Activated CD8-positive, alpha-beta T cell treated with anti-CD3 and anti-CD28 coated beads, Interleukin-2, amount 10 ng/mL, durations not matched to agents 7 days and 5 days (primary cell): ENCODE data around the gene FOXC1. TPM values are rescaled to one million over a fixed set of nuclear protein-coding genes. Genes with fewer than 3 reads are reported as not detected.
A peak's percentile ranks its signal among the peaks of the same experiment; 100 is the strongest.

ENCODE experiments used
- ATAC-seq: fragments of 150-1000 bp; cut with Tn5 transposase; one replicate; pipeline ENCODE4 v1.10.0; 2021; ENCODE audit warnings: moderate library complexity
- CTCF ChIA-PET: fragments of 350-600 bp; sonication (Branson Sonifier 250); formaldehyde crosslinking; loops from one replicate; lab custom pipeline; 2021; ENCODE audit warnings: antibody characterized with exemption; lab: Charles Lee
- POLR2A ChIA-PET: fragments of 350-600 bp; sonication (Branson Sonifier 250); formaldehyde crosslinking; loops from one replicate; lab custom pipeline; 2021; ENCODE audit warnings: antibody characterized with exemption; lab: Charles Lee
- DNase-seq: peaks from one replicate; pipeline ENCODE4 v3.0.0-alpha.2; 2020
- H3K27ac Mint-ChIP-seq: one replicate; pipeline ENCODE4 v1.8.0; 2021; ENCODE audit warnings: mild to moderate bottlenecking, mixed read lengths
- H3K27me3 Mint-ChIP-seq: one replicate; pipeline ENCODE4 v1.8.0; 2021; ENCODE audit warnings: low read depth, mixed read lengths
- H3K36me3 Mint-ChIP-seq: one replicate; pipeline ENCODE4 v1.8.0; 2021; ENCODE audit warnings: low read depth, mixed read lengths
- H3K4me1 Mint-ChIP-seq: one replicate; pipeline ENCODE4 v1.8.0; 2021; ENCODE audit warnings: low read depth, mixed read lengths
- H3K4me3 Mint-ChIP-seq: one replicate; pipeline ENCODE4 v1.8.0; 2021; ENCODE audit warnings: mild to moderate bottlenecking, mixed read lengths
- H3K9me3 Mint-ChIP-seq: one replicate; pipeline ENCODE4 v1.8.0; 2022; ENCODE audit warnings: mixed read lengths; ENCODE audit not compliant: insufficient read depth
- total RNA-seq, 2 experiments: library from RNA; stranded (reverse); gene quantifications; one replicate each; pipeline ENCODE4 v1.2.3, GENCODE V29; 2021

Gene FOXC1
- total RNA-seq, 2 experiments from 2014 or later, result not detected

- Mint-ChIP-seq H3K36me3 (peaks cover 9% of the 10 kb centered on the region), H3K4me1 (peaks cover 34% of the 10 kb centered on the region), H3K4me3 (peak overlapping the region; percentile 60), H3K27me3 (peaks cover 60% of the 10 kb centered on the region), H3K9me3 (no peaks in the 10 kb centered on the region), H3K27ac (no peak overlapping the region)
- ATAC-seq (no peak), DNase-seq (peak; percentile 38)
- ChIA-PET POLR2A (no interaction called here), CTCF (interaction anchor here (1.5 to 2.1 kb wide), 2 partner anchors 14 to 586 kb away, joined by 3 to 7 read pairs; no protein-coding TSS in a partner anchor)
Measured at GRCh38 chr6:1610497-1611321, 994 bp downstream of the FOXC1 start.

GRCh38 chr6:1611322-1611571 lies 1.5 kb downstream of the FOXC1 start:
- POLR2A ChIA-PET, result no interaction called here

GRCh38 chr6:1611572-1612298 lies 2.0 kb downstream of the FOXC1 start:
- peaks cover 9% of the 10 kb centered on the region for H3K36me3 Mint-ChIP-seq
- no peaks in the 10 kb centered on the region for H3K9me3 Mint-ChIP-seq
- H3K27ac Mint-ChIP-seq, result peak overlapping the region; percentile 53
- H3K4me1 Mint-ChIP-seq, result peaks cover 30% of the 10 kb centered on the region
- DNase-seq, result peak; percentile 33
- ChIA-PET CTCF (interaction anchor here (1.0 to 2.1 kb wide), 4 partner anchors 15 to 742 kb away, joined by 3 to 7 read pairs (median 3); no protein-coding TSS in a partner anchor), POLR2A (no interaction called here)
- peaks cover 60% of the 10 kb centered on the region for H3K27me3 Mint-ChIP-seq
- peak overlapping the region; percentile 69 for H3K4me3 Mint-ChIP-seq
- no peak for ATAC-seq

More at GRCh38 chr6:1611322-1611571, 1.5 kb downstream of the FOXC1 start:
- no peak overlapping the region for H3K27ac Mint-ChIP-seq
- peaks cover 60% of the 10 kb centered on the region for H3K27me3 Mint-ChIP-seq
- H3K4me3 Mint-ChIP-seq, result no peak overlapping the region
- ATAC-seq, result no peak
- H3K36me3 Mint-ChIP-seq, result peaks cover 9% of the 10 kb centered on the region
- CTCF ChIA-PET, result interaction anchor here (1.5 to 2.1 kb wide), 3 partner anchors 15 to 586 kb away, joined by 3 to 7 read pairs (median 3); no protein-coding TSS in a partner anchor
- peaks cover 30% of the 10 kb centered on the region for H3K4me1 Mint-ChIP-seq
- DNase-seq, result no peak
- no peaks in the 10 kb centered on the region for H3K9me3 Mint-ChIP-seq

GRCh38 chr6:1612299-1612973 lies 2.7 kb downstream of the FOXC1 start:
- H3K4me1 Mint-ChIP-seq, result peaks cover 24% of the 10 kb centered on the region
- no peaks in the 10 kb centered on the region for H3K9me3 Mint-ChIP-seq
- ChIA-PET POLR2A (interaction anchor here (0.7 kb wide), 1 partner anchor 1237 kb away, joined by 3 read pairs; no protein-coding TSS in a partner anchor), CTCF (interaction anchor here (0.6 to 2.1 kb wide), 6 partner anchors 10 to 741 kb away, joined by 3 to 7 read pairs (median 3); no protein-coding TSS in a partner anchor)
- peak overlapping the region; percentile 53 for H3K27ac Mint-ChIP-seq
- peak overlapping the region; percentile 69 for H3K4me3 Mint-ChIP-seq
- ATAC-seq (no peak), DNase-seq (no peak)
- H3K36me3 Mint-ChIP-seq, result peaks cover 6% of the 10 kb centered on the region
- H3K27me3 Mint-ChIP-seq, result peaks cover 59% of the 10 kb centered on the region

- ATAC-seq, result no peak
- Mint-ChIP-seq H3K4me3 (no peak overlapping the region), H3K27ac (no peak overlapping the region), H3K4me1 (peaks cover 20% of the 10 kb centered on the region), H3K27me3 (peaks cover 59% of the 10 kb centered on the region), H3K36me3 (peaks cover 6% of the 10 kb centered on the region), H3K9me3 (no peaks in the 10 kb centered on the region)
- DNase-seq, result no peak
- ChIA-PET POLR2A (interaction anchor here (0.7 kb wide), 1 partner anchor 1238 kb away, joined by 3 read pairs; no protein-coding TSS in a partner anchor), CTCF (interaction anchor here (0.8 to 2.1 kb wide), 3 partner anchors 10 to 17 kb away, joined by 3 to 7 read pairs (median 3); no protein-coding TSS in a partner anchor)
Measured at GRCh38 chr6:1612974-1613306, 3.2 kb downstream of the FOXC1 start.

GRCh38 chr6:1613346-1613687 lies 3.6 kb downstream of the FOXC1 start:
- ATAC-seq (no peak), DNase-seq (no peak)
- H3K4me3 Mint-ChIP-seq, result no peak overlapping the region
- H3K4me1 Mint-ChIP-seq, result peaks cover 20% of the 10 kb centered on the region
- no peak overlapping the region for H3K27ac Mint-ChIP-seq
- ChIA-PET CTCF (interaction anchor here (2.1 kb wide), 1 partner anchor 17 kb away, joined by 7 read pairs; no protein-coding TSS in a partner anchor), POLR2A (no interaction called here)
- H3K36me3 Mint-ChIP-seq, result peaks cover 6% of the 10 kb centered on the region
- peaks cover 59% of the 10 kb centered on the region for H3K27me3 Mint-ChIP-seq
- H3K9me3 Mint-ChIP-seq, result no peaks in the 10 kb centered on the region

GRCh38 chr6:1613688-1614447 lies 4.2 kb downstream of the FOXC1 start:
- POLR2A ChIA-PET, result no interaction called here

GRCh38 chr6:1614448-1615150 lies 4.9 kb downstream of the FOXC1 start:
- H3K9me3 Mint-ChIP-seq, result no peaks in the 10 kb centered on the region
- no peak overlapping the region for H3K27ac Mint-ChIP-seq
- peaks cover 59% of the 10 kb centered on the region for H3K27me3 Mint-ChIP-seq
- ChIA-PET POLR2A (no interaction called here), CTCF (interaction anchor here (1.1 to 1.3 kb wide), 3 partner anchors 37 to 1020 kb away, joined by 3 to 4 read pairs (median 3); no protein-coding TSS in a partner anchor)
- ATAC-seq (no peak), DNase-seq (no peak)
- H3K36me3 Mint-ChIP-seq, result peaks cover 6% of the 10 kb centered on the region
- peaks cover 15% of the 10 kb centered on the region for H3K4me1 Mint-ChIP-seq
- H3K4me3 Mint-ChIP-seq, result no peak overlapping the region

More at GRCh38 chr6:1613688-1614447, 4.2 kb downstream of the FOXC1 start:
- Mint-ChIP-seq H3K36me3 (peaks cover 6% of the 10 kb centered on the region), H3K4me3 (no peak overlapping the region), H3K9me3 (no peaks in the 10 kb centered on the region), H3K27ac (no peak overlapping the region), H3K27me3 (peaks cover 58% of the 10 kb centered on the region), H3K4me1 (peaks cover 15% of the 10 kb centered on the region)
- ATAC-seq, result no peak
- CTCF ChIA-PET, result interaction anchor here (1.1 to 1.3 kb wide), 2 partner anchors 38 to 490 kb away, joined by 3 read pairs; no protein-coding TSS in a partner anchor
- no peak for DNase-seq

- no peak for ATAC-seq
- Mint-ChIP-seq H3K4me3 (no peak overlapping the region), H3K9me3 (no peaks in the 10 kb centered on the region), H3K27me3 (peaks cover 63% of the 10 kb centered on the region), H3K36me3 (peaks cover 6% of the 10 kb centered on the region), H3K27ac (no peak overlapping the region), H3K4me1 (peaks cover 15% of the 10 kb centered on the region)
- POLR2A ChIA-PET, result no interaction called here
- CTCF ChIA-PET, result interaction anchor here (1.3 to 1.6 kb wide), 3 partner anchors 489 to 1019 kb away, joined by 3 to 4 read pairs (median 4); no protein-coding TSS in a partner anchor
- no peak for DNase-seq
Measured at GRCh38 chr6:1615151-1615852, 5.6 kb downstream of the FOXC1 start.

- DNase-seq (no peak), ATAC-seq (no peak)
- ChIA-PET POLR2A (no interaction called here), CTCF (interaction anchor here (1.3 to 1.6 kb wide), 3 partner anchors 20 to 1019 kb away, joined by 3 to 4 read pairs (median 4); no protein-coding TSS in a partner anchor)
- peaks cover 12% of the 10 kb centered on the region for H3K4me1 Mint-ChIP-seq
- H3K4me3 Mint-ChIP-seq, result no peak overlapping the region
- H3K9me3 Mint-ChIP-seq, result no peaks in the 10 kb centered on the region
- H3K27me3 Mint-ChIP-seq, result peaks cover 60% of the 10 kb centered on the region
- H3K27ac Mint-ChIP-seq, result no peak overlapping the region
- peaks cover 4% of the 10 kb centered on the region for H3K36me3 Mint-ChIP-seq
Measured at GRCh38 chr6:1615853-1616420, 6.2 kb downstream of the FOXC1 start.
